CD4-positive, alpha-beta T cell treated with Interleukin-6 at 100 ng/mL for 8 hours (primary cell): ENCODE results near the gene ROPN1L.

Experiments
- DNase-seq: peaks from one replicate; pipeline ENCODE4 v3.0.0-alpha.2; 2020; ENCODE audit warnings: mixed read lengths, low spot score

ROPN1L gene

DNA sequence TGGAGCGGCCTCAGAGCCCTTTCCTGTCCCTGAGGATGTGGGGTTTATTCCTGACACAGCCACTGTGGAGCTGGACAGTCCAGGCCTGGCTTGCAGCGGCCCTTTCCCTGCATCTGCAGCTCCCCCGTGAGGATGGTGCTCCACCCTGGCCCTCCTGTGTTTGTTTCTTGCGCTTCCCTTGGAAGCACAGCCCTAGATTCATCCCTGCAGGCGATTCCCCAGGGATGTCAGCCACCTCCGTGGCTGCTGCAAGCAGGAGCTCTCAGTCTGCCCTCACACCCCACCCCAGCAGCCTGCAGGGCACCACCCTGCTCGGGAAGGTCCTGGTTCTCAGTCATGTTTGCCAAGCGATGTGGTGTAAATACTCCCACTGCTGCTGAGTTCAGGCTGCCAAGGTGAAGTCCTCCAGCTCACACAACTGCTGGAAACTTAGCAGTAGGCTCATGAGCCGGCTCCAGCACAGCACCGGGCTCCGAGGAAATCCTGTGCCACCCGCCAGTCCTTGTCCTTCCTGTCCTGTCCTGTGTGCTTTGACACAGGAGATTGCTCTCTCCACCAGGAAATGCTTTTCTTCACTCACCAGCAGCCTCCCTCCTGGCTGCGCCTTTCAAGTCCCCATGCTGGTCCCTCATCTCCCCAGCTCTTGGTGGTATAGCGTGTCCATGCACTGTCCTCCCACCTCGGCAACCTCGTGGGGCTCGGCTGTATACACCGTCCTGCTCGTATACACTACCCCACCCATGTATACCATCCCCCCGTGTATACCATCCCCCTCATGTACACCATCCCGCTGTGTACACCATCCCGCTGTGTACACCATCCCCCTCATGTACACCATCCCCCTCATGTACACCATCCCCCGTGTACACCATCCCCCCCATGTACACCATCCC, 16.2 kb downstream of the ROPN1L start:
- no peak for DNase-seq

DNA sequence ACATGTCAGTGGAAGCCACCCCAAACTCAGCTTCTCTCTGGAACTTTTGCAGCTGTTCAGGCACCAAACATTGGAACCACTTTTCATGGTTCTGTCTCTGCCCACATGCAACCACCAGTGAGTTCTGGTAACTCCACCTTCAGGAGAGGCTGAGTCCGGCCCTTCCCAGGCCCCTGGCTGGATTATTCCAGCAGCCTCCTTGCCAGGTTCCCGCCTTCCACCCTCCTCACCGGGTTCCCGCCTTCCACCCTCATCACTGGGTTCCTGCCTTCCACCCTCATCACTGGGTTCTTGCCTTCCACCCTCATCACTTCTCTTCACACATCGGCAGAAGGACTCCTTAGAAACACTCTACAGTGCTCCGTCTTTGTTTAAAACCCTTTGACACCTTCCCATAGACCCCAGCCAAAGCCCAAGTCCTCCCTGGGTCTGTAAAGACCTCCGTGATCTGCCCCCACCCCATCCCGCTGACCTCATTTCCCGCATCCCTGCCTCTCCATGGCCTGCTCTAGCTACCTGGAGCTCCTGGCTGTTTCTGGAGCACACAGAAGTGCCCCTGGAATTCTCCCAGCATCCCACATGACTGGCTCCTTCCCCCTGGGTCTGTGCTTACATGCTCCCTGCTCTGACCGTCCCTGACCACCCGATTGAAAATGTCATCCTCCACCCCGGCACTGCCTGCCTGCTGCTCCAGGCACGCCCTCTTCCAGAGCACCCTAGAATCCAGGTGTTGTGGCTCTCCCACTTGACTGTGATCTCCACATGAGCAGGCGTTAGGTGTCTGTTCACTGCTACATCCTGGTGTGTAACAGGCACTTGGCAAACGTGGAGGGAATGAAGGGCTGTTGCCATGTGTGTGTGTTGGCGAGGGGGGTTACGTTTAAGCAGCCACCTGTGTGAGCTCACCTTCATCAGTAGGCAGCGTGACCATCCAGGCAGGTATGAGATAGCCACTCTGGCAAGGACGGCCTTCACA, 17.7 kb downstream of the ROPN1L start:
- DNase-seq = no peak

DNA sequence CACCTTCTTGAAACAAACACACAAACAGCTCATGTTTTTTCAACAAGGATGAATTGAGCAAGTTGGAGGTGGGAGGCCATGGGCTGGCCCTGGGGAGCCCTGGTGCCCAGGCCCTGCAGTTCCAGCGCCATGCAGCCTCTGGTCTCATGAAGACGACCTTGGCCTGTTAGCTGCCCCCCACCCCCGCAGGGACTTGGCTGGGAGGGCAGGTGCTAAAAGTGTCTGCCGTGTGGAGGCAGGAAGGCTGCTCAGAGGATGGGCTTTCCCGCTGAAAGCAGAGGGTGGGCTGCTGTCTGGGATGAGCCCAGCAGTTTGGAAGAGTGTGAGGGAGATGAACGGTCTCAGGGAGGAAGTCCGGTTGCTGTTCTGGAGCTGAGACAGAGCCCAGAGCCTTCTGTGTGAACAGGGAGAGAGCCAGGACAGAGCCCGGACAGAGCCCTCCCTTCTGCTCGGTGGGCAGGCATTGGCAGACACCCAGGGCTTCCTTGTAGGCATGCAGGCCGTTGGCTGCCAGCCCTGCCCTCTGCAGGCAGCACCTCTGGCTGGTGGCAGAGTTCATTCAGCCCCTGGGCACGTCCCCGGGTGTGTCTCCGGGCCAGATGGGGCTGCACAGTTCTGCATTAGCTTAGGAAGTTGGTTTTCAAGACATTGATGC, 18.7 kb downstream of the ROPN1L start:
- DNase-seq = no peak

DNA sequence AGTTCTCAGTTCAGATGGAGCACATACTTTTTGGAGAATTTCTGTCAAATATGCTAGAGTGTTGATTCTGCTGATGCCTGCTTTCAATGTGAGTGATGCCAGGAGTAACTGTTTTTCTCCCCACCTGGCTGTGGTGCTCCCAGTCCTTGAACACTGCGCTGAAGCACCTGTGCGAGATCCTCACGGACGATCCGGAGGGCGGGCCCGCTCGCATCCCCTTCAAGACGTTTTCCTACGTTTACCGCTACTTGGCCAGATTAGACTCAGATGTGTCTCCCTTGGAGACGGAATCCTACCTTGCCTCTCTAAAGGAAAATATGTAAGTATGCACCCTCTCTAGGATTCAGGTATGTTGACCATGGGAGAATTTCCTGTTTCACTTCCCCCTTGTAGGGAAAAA, 19.4 kb downstream of the ROPN1L start:
- no peak for DNase-seq

DNA sequence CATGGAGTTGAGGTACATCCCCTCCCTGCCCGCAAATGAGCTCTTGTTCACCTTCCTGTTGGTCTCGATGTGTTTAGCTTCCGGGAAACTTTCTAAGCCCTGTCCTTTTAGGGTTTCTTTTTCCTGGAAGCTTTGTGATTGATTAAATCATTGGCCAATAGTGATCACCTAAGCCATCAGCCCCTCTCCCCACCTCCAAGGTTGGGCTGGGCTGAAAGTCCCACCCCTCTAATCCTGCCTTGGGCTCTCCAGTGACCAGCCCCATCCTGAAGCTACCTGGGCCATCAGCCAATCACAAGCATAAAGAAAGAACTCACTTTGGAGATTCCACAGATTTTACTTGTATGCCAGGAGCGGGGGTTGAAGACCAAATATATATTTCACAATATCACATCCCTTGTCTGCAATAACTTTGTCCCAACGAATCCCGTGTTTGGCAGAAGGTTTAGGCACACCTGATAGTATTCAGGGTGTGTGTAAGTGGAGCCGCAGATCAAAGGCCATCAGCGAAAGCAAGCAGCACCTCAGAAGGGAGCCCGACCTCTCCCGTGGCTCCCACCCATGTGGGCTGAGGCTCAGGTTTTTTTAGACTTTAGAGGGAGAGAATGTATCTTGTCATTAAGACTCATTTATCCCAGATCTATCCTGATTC, 20.4 kb downstream of the ROPN1L start:
- no peak for DNase-seq

DNA sequence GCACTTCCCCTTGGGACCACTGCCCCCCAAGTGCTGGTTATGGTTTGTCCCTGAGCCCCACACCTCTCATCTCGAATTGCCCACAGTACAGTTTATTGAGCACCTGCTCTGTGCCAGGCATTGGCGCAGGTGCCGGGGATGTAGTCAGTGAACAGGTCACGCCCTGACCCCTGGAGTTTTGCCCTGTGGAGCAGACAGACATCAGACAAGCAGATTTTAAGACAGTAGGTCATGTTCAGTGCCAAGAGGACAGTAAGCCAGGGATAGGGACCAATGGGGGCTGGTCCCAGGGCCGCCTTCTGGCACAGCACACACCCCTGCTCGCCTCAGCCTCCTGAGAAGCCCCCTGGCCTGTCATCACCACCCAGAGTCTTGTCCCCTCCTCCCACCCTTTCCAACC, 21.9 kb downstream of the ROPN1L start:
- no peak for DNase-seq

DNA sequence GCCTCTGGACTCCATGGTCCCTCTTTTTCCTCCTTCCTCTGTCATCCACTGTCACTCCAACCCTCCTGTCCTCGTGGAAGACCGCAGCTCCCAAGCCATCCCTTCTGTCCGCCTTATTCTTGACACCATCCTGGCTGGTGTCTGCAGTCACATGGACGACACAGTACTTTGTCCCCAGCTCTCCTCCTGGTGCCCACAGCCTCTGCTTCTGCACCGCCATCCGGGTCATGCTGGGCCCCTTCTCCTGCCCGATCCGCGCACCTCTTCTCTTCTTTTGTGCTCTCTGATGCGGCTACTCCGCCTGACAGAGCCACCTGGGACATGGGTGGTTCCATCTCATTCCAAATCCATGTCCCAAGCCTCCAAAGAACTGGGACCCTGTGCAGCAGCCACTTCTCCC, 22.5 kb downstream of the ROPN1L start:
- DNase-seq = no peak

DNA sequence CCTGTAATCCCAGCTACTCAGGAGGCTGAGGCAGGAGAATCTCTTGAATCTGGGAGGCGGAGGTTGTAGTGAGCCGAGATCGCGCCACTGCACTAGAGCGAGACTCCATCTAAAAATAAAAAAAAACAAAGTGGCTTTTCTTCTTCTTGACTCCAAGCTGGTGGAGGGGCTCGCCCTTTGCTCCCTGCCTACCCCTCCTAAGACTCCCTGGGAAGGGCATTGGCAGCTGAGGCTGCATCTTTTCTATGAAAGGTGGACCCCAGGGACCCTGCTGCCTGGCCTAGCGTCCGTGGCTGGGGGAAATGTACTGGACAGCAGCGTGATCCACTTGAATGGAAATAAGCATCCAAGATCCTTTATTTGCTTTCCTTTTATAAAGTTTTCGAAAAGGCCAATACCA, 24.0 kb downstream of the ROPN1L start:
- DNase-seq = no peak

DNA sequence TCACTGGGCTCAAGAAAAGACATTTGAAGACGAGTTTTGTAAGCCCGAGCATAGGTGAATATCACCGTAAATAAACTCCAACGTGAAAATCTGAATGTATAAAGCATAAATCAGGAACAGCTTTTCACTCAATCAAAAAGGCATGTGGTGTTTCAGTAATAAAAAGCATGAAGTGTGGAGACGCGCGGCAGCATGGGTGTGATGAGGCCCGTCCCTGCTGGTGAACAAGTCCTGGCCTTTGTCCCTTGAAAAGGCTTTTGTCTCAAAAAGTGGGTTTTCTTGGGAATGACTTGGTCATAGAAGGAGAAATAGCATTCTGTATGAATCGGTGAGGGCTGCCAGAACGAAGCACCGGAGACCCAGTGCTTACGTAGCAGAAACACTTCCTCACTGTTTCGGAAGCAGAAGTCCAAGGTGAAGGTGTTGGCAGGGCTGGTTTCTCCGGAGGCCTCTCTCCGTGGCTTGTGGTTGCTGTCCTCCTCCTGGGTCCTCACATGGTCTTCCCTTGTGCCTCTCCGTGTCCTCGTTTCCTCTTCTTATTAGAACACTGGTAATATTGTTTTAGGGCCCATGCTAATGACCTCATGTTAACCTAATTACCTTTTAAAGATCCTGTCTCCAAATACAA, 24.9 kb downstream of the ROPN1L start:
- DNase-seq = no peak

DNA sequence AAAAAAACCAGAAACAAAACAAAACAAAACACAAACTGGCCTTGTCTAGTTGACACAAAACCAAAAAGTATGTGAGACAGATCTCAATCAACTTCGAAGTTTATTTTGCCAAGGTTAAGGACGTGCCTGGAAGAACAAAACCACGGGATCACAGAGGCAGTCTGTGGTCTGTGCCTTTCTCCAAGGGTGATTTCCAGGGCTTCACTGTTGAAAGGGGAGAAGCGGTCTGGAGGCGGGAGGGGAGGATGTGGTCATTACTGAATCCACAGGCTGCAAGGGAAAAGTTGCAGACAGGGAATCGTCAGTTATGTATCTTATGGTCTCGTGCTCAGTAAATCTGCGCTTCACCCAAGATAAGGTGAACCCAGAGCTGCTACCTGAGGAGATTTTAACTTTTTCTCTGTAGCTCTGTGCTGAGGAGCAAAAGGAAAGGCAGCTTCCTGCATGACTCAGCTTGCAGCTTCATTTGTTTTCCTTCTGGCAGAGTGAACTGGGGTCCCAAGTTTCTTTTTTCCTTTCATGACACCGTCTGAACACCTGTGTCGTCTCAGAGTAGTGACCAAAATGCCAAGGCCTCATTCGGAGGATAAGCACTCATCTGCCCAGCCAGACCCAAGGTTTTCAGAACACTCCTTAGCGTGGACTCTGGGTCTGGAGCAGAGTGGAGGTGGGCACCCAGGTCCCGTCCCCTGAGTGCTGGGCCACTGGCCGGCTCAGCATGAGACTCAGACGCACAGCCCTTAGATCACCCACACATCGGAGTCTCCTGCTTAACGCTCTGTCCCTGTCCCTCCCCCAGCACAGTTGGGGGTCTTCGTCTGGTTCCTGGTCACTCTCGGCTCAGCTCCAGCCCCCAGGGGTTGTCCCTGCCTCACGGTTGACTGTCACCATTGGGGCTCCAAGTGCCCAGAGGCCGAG, 25.9 kb downstream of the ROPN1L start:
- no peak for DNase-seq

DNA sequence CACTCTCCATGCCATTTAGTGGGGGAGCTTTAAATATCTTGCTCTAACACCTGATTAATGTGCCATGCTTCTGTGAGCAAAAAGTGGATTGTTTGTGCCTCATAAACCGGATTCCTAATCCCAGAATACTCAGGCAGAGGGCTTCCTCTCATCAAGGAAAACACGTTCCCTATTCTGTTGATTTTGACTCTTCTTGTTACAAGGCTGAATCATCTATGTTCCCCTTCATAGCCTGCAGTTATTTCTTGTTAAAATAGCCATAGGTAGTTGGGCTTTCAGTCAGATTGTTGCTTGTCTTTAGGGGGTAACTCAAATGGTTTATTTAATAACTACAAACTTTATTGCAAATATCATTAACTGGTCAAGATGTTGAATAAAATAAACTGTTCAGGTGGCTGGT, 26.6 kb downstream of the ROPN1L start:
- no peak for DNase-seq

DNA sequence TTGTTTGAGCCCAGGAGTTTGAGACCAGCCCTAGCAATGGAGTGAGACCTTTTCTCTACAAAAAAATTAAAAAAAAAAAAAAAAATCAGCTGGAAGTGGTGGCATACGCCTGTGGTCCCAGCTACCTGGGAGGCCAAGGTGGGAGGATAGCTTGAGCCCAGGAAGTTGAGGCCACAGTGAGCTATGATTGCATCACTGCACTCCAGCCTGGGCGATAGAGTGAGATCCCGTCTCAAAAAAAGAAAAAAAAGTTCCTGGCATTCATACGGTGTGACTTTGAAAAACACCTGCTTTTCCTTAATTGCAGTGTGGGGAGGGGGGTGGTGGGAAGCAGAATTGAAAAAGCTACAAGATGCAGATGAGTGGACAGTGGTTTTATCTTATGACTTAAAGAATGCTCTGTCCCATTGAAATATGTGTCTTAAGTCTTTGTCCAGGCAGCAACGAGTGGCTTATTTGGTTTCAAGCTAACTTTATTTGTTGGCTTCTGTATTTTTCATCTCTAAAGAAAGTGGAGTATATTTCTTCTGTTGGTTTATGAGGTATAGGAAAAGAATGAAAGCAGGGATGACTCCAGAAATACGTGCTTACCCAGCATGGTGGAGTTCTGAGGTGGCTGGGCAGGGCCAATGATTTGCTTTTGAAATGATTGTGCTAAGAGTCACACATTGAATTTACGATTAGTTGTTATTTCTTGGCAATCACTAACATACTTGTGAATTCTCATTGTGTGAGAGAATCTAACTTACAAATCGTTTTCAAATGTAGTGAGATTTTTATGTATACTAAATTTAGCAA, 27.8 kb downstream of the ROPN1L start:
- DNase-seq = no peak

DNA sequence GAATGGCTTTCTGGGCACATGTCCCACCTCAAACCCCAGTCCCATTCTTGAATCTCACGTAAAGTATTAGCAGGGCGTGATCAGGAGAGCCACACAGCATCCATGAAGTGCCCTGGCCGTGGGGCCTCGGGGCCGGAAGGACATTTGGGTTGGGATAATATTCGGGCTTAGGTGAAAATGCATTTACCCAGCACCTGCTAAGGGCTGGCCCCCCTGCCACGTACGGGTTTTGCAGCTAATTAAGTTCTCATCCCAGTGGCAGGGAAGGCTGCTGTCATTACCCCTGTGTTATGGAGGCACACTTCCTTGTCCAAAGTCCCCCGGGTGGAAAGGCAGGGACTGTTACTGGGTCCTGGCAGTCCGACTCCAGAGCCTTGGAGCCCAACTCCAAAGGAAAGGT, 29.0 kb downstream of the ROPN1L start:
- no peak for DNase-seq

DNA sequence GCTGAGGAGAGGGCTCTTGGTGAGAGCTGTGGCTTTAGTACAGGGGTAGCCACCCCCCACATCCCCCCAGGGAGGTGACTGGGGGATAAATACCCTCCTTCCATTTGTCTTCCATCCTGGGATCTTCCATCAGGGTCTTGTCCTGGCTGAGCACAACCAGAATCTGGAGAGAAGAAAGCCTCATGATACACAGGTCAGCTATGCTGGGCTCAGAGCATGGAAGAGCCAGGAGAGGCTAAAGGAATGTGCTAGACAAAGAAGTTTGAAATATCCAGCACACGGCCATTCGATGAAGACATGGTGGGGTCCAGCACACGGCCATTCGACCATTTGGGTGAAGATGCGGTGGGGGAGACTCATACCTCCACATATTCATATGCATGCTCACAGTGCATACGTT, 30.0 kb downstream of the ROPN1L start:
- DNase-seq = no peak

DNA sequence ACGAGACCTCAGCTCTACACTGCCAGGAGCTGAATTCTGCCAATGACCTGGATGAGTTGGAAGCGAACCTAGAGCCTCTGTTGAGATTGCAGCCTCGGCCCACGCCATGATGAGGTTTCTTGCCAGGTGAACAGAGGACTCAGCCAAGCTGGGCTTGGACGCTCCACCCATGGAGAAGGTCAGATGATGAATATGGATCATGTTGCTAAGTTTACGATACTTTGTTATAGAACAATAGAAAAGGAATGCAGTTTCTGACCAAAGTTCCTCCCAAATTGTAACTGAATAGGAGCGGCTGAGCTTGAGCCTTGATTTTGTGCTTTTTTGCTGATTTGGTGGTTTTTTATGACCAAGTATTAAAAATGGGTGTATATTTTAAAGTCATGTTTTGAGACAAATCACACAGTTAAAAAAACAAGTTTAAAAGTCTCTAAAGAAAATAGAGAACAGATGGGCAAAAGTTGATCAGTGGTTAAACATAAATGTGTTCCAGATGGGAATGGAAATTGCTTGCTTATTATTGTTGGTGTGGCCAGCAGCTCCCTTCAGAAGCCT, 32.9 kb downstream of the ROPN1L start:
- no peak for DNase-seq

DNA sequence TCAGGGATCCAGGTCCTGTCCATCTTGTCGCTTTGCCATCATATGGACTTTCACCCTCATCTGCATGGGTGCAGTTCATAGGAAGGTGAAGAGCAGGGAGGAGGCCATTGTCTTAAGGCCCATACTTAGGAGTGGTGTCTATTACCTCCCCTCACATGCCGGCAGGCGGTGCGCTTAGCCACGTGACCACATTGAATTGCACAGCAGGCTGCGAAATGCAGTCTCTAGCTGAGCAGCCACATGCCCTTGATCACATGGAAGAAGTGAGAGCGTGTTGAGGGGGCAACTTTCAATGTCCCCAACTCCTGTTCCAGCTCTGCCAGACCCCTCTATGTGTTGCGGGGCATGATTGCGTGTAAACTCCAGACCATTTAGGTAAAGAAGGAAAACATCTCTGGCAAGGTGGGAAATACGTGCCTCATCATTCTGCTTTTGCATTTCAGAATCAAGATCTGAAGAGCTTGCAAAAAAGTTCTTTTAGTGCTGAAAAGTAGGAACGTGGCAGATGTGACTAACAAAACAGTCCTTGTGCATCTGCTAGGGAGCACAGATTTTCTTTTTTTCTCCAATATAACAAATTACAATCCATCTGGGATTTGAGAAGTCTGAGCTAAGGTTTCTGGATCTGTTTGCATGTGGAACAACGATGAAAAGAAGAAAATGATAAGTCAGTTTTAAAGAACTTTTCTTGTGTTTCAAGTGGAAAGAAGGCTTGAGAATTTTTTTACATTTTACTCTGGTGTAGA, 34.4 kb downstream of the ROPN1L start:
- DNase-seq = no peak

DNA sequence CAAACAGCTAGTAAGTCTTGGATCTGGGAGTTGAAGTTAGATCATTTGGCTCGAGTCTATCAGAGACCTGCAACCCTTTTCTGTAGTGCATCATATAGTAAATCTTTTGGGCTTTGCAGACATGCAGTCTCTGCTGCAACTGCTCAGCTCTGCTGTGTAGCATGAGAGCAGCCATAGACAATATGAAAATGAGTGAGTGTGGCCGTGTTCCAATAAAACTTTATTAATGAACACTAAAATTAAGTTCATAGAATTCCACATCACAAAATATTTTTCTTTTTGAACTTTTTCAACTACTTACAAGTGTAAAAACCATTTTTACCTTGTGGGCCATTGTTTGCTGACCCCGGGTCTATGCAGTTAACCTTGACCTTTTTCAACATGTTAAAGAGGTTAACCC, 35.2 kb downstream of the ROPN1L start:
- no peak for DNase-seq

DNA sequence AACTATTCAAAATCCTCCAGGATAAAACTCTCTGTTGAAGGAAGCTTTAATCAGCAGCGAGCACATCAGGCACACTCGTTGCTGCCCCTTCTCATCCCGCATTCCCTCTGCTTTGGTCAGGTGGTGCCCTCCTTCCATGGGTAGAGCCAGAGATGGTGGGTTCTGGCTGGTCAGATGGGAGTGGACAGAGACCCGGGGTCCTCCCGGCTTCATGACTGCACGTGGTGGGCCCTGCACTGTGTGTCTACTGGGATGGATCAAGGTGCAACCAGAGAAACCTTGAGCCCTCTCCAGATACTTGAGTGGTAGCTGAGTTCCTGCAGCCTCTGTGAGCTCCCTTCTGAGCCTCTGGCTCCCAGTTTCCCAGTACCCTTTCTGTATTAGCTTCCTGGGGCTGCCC, 36.3 kb downstream of the ROPN1L start:
- no peak for DNase-seq

DNA sequence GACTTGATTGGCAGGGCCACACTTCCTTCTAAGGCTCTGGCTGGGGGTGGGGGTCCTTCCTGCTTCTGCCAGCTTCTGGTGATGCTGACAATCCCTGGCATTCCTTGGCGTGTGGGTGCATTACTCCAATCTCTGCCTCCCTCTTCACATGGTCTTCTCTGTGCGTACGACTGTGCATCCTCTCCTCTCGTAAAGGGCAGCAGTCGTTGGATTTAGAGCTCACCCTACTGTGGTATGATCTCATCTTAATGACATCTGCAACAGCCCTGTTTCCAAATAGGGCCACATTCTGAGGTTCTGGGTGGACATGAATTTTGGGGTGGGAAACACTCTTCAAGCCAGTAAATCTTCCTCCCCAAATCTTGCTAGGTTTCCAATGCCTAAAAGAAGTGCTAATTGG, 36.8 kb downstream of the ROPN1L start:
- DNase-seq = no peak
